Muscle layer of colon (tissue), 2 donors: Measurements from ENCODE around the gene PRSS3.
A peak's percentile ranks its signal among the peaks of the same experiment; 100 is the strongest.
"Not testable (repeated sequence)": the region's sequence is repeated elsewhere in the genome, so short reads cannot be mapped to it uniquely, and the experiment has no call there.

Experiments
- H3K27ac ChIP-seq: one replicate; pipeline ENCODE4 v1.7.0; 2013; ENCODE audit warnings: low read depth, mild to moderate bottlenecking, low read length, moderate library complexity
- H3K27me3 ChIP-seq, 2 donors: one replicate each; pipeline ENCODE4 v1.7.0; 2013; ENCODE audit warnings: low read length in 2 of 2, mild to moderate bottlenecking in 2 of 2; ENCODE audit not compliant: insufficient read depth in 2 of 2, control insufficient read depth in 1 of 2
- H3K36me3 ChIP-seq: one replicate; pipeline ENCODE4 v1.7.0; 2013; ENCODE audit warnings: mild to moderate bottlenecking, low read length; ENCODE audit not compliant: insufficient read depth
- H3K4me1 ChIP-seq: one replicate; pipeline ENCODE4 v1.7.0; 2013; ENCODE audit warnings: mild to moderate bottlenecking, low read length; ENCODE audit not compliant: insufficient read depth
- H3K4me3 ChIP-seq, 2 donors: one replicate each; pipeline ENCODE4 v1.7.0; 2013; ENCODE audit warnings: low read length in 2 of 2, low read depth in 1 of 2, mild to moderate bottlenecking in 1 of 2, moderate library complexity in 1 of 2
- H3K9ac ChIP-seq: one replicate; pipeline ENCODE4 v1.7.0; 2013; ENCODE audit warnings: low read length
- H3K9me3 ChIP-seq: one replicate; pipeline ENCODE4 v1.7.0; 2013; ENCODE audit warnings: mild to moderate bottlenecking, low read length
- donor health status: abdominal sarcoma.
- donor health status: Adenocarcinoma of cecum.

The PRSS3 gene

DNA sequence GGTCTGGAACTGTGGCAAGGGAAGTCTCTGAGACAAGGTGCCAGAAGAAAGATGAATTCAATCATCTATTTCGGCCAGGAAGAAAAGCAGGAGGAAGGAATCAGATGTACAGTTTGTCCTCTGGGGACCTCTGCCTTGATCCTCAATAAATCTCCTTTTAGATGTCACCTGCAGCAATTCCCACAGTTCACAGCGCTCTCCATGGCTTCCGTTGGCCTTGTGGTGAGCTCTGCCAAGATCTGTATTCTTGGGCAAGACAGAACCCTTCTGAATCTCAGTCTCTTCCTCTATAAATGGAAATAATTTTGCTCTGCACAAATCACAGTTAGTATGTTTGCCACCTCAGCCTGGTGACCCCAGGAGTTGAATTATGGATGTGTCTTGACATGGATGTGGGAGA is 8.8 kb downstream of the PRSS3 start:
- not testable (repeated sequence) for H3K9me3 ChIP-seq, H3K27me3 ChIP-seq, H3K9ac ChIP-seq, H3K4me1 ChIP-seq, H3K4me3 ChIP-seq, H3K27ac ChIP-seq, H3K36me3 ChIP-seq

DNA sequence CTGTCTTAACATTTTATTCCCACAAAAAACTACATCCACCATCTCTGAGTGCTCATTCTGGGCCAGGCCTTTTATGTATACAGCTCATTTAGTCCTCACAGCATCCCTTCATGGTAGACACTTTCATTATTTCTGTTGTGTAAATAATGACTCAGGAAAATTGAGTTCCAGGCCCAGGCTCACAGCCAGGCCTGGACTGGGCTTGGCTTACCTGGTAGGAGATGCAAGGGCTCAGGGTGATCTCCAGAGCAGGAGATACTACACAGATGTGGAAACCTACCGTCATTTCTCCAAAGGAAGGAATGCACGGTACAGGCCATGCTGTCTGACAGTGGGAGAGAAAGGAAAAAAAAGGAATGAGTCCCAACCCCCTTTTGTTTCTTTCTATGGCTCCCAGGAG is 11.8 kb downstream of the PRSS3 start:
- not testable (repeated sequence) for H3K4me1 ChIP-seq, H3K9me3 ChIP-seq, H3K9ac ChIP-seq, H3K27me3 ChIP-seq, H3K27ac ChIP-seq, H3K36me3 ChIP-seq, H3K4me3 ChIP-seq

DNA sequence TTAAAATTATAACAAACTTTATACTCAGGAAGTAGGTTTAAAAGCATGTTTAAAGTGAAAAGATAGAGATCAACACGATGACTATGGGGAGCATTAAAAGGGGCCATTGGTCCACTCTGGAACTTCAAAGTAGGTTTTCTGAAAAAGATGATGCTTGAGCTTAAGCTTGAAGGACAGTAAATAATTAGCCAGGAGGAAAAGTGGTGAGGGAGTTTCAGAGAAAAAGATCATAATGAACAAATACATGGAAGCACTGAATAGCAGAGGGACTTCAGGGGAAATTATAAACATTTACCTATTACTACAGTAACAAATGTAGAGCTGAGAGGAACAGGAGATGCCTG is 13.6 kb downstream of the PRSS3 start:
- not testable (repeated sequence) for H3K4me3 ChIP-seq, H3K27ac ChIP-seq, H3K27me3 ChIP-seq, H3K4me1 ChIP-seq, H3K9me3 ChIP-seq, H3K9ac ChIP-seq, H3K36me3 ChIP-seq

DNA sequence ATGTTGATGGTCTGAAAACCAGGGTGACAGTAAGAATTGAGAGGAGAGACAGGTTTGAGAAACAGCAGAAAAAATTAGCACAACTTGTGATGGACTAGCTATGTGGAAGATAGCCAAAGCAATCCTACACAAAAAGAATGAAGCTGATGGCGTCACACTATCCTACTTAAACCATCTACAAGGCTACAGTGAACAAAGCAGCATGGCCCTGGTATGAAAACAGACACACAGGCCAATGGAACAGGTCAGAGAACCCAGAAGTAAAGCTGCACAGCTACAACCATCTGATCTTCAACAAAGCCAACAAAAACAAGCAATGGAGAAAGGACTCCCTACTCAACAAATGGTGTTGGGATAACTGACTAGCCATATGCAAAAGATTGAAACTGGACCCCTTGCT is 14.1 kb downstream of the PRSS3 start:
- no peaks in the 10 kb centered on the region for H3K36me3 ChIP-seq
- no peak overlapping the region for H3K9ac ChIP-seq
- peaks cover 13% of the 10 kb centered on the region for H3K4me1 ChIP-seq
- no peak overlapping the region for H3K4me3 ChIP-seq
- no peak overlapping the region for H3K27ac ChIP-seq
- H3K27me3 ChIP-seq = no peaks in the 10 kb centered on the region
- no peaks in the 10 kb centered on the region for H3K9me3 ChIP-seq

DNA sequence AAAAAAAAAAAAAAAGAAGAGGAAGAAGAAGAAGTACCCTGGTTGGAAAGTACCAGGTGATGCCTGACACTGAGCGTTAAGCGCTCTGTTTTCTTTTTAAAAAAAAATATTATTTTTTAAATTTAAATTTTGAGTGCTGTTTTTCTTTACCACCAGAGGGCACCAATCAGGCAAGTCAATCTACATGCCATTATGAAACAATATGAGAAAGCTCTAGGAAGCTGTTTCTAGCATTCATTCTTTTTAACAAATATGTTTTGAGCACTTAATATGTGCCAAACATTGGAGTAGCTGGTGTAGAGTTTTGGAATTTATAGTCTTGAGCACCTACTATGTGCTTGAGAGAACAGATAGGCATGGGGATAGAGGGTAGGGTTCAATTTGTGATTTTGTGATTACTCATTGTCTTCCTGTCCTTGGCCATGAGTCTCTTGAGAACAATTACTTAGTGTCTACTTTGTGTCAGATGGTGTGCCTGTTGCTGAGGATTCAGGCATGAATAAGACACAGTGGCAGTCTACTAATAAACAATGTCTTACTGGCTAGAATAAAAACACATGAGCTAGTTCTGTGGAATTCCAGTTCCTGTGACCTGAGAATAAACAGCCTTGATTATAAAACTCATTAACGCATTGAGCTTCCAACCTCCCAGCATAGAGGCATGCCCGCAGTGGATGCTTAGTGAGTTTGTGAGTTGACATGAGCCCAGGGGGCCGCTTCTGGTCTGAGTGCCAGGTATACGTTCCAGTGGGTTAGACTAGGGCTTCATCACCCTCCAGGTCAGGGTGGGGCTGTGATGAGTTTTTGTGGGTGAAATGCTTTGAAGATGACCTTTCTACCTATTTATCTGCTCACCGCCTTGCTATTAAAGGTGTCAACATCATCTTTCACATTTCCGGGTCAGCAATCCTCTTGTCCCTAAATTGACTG is 18.6 kb downstream of the PRSS3 start:
- Histone ChIP-seq H3K9me3 (no peaks in the 10 kb centered on the region), H3K27me3 (no peaks in the 10 kb centered on the region), H3K9ac (no peak overlapping the region)

DNA sequence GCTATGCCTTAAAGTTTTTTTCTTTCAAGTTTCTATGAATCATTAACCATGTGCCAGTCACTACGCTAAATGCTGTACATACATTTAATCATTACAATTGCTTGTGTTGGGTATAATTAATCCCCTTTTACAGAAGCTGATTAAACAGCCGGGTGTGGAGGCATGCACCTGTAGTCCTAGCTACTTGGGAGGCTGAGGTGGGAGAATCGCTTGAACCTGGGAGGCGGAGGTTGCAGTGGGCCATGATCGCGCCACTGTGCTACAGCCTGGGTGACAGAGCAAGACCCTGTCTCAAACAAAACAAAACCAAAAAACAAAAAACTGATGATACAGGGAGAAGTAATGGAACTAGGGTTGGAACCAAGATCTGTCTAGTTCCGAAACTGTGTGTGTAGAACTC is 20.4 kb downstream of the PRSS3 start:
- H3K36me3 ChIP-seq = no peaks in the 10 kb centered on the region
- H3K27ac ChIP-seq = peak overlapping the region; percentile 97
- H3K9ac ChIP-seq = no peak overlapping the region
- H3K27me3 ChIP-seq = no peaks in the 10 kb centered on the region
- H3K9me3 ChIP-seq = no peaks in the 10 kb centered on the region
- H3K4me1 ChIP-seq = peaks cover 30% of the 10 kb centered on the region
- no peak overlapping the region for H3K4me3 ChIP-seq

More for the DNA sequence above, 18.6 kb downstream of the PRSS3 start:
- Histone ChIP-seq H3K4me1 (peaks cover 18% of the 10 kb centered on the region), H3K4me3 (no peak overlapping the region), H3K27ac (no peak overlapping the region), H3K36me3 (no peaks in the 10 kb centered on the region)

DNA sequence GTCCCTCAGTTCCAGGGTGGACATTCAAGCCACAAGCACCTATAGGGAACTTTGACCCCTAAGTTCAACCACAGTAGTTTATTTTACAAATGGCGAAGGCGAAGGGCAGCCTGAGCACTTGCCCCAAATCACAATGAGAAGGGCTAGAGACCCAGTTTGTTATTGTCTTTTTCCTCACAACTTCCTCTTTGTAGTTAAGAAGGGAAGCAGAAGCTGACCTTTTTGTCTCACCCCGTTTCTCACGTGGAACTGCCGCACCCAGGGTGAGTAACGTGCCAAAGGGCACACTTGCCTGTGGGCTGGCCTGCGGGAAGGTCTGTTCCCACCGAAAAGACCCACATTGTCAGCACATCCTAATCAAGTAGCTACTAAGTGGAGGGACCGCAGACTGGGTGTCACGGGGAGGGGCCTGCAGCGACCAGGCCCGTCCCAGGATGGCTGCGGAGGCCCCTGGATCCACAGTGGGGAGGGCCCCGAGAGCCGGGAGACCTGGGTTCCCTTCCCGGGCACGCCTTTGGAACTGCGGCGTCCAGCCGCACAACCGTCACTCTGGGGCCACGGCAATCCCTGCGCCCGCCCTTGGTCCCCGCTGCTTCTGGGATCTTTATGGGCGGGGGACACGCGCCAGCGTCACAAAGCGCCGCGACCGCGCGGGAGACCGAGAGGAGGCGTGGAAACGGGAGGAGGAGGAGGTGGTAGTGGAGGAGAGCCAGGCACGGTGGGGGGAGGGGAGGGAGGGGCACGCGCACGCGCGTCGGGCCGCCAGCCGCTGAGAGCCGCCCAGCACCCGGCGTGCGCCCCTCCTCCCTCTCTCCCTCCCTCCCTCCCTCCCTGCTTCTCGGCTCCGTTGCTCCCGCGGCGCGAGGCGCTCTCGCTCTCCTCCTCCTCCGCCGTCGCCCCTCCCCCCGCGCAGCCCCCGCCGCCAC is 21.2 kb downstream of the PRSS3 start, which contains the start of gene UBE2R2:
Gene UBE2R2 (plus strand): TSS at position 834 of the 926 bp plus-strand sequence. CDS start 598 bp downstream, outside the sequence.
- H3K4me3 ChIP-seq = peak within 1 kb of the TSS; percentile 86 to 88
- peak within 1 kb of the TSS; percentile 97 for H3K27ac ChIP-seq
- H3K9ac ChIP-seq = peak within 1 kb of the TSS; percentile 93
- H3K4me1 ChIP-seq = peaks cover 36% of the 10 kb centered on the region
- no peaks in the 10 kb centered on the region for H3K36me3 ChIP-seq
- H3K9me3 ChIP-seq = no peaks in the 10 kb centered on the region
- H3K27me3 ChIP-seq = no peaks in the 10 kb centered on the region

DNA sequence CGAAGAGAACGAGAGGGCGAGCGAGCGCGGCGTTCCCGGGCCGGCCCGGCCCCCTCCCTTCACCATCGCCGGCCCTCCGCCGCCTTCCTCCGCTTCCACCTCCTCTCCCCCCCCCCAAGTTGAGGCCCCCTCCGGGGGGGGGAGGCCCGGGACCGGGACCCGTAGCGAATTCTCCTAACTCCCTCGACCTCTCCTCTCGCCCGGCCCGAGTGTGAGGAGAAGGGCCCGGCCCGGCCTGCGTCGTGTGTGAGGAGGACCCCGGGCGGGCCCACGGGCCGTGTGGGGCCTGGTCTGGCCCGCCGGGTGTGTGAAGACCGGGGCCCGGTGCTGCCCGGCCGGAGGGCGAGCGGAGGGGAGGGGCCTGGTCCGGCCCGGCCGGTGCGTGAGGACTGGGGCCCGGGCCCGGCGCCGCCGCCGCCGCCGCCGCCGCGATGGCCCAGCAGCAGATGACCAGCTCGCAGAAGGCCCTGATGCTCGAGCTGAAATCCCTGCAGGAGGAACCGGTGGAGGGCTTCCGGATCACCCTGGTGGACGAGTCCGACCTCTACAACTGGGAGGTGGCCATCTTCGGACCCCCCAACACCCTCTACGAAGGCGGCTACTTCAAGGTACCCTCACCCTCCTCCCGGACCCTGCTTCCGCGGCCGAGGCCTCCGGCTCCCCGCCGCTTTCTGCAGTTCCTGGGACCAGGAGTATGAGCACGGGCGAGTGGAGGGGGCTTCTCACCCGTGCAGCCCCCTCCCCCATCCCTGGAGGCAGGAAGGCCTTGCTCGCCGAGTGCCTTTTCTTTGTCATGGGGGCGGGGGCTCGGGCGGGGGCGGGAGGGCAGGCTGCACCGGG is 22.2 kb downstream of the PRSS3 start:
- no peaks in the 10 kb centered on the region for H3K27me3 ChIP-seq
- H3K4me3 ChIP-seq = peak overlapping the region; percentile 86 to 88
- H3K36me3 ChIP-seq = no peaks in the 10 kb centered on the region
- peak overlapping the region; percentile 97 for H3K27ac ChIP-seq
- no peaks in the 10 kb centered on the region for H3K9me3 ChIP-seq
- H3K9ac ChIP-seq = peak overlapping the region; percentile 78
- H3K4me1 ChIP-seq = peaks cover 36% of the 10 kb centered on the region

DNA sequence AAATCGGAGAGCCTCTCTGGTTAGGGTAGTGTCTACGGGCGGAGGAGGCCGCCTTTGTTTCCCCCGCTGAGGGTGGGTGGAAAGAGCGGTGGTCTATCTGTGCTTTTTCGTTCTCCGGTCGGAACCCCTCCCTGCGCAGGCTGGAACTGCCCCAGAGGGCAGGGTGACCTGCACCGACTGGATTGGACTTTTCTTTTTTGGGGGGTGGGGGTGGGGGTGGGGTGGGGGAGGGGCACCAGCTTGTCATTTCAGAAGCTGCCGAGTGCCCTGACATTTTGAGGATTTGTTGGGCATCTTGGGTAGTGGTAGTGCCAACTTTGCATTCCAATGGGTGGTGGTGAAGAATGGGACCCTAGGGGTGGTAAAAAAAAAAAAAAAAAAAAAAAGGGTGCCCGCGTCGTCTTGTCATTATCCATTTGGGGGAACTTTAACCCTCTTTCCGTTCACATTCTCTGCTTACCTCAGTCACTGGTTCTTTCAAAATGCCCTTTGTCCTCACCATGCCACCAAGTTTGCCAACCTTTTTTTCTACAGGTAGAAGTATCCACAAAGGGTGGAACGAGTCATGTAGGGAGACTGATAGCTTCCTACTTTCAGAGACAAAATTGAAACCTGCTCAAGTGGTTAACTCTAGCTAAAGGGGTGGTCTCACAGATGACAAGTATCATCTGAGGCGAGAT is 22.9 kb downstream of the PRSS3 start:
- Histone ChIP-seq H3K9ac (peak overlapping the region; percentile 86), H3K36me3 (no peaks in the 10 kb centered on the region), H3K27ac (peak overlapping the region; percentile 97), H3K9me3 (no peaks in the 10 kb centered on the region), H3K4me3 (peak overlapping the region; percentile 65 to 88), H3K27me3 (no peaks in the 10 kb centered on the region), H3K4me1 (peaks cover 36% of the 10 kb centered on the region)

DNA sequence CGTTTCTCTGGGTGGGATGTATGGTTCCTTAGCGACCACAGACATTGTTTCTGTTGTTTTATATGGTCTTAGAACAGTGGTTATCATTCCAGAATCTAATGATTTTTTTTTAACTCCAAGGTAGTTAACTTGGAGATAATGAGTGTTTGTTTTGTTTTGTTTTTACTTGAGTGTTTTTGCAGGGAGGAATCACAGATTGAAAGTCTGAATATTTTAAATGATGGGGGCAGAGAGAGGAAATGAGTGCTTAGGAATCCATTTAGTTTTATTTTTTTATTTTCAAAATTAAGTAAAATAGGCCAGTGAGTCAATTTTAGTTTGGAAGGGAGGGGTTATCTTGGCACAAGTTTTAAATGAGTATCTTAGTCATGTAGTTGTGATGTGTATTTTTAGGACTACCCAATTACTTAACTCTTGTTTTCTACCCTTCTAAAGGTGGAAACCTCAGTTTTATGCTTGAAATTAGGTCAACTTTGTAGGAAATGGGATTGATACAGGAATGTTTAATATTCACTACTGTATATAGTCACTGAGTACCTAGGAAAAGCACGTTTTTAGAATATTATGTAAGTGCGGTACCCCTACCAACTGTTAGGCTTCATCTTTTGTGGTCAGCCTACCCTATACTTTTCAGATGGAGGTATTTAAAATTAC is 23.6 kb downstream of the PRSS3 start:
- Histone ChIP-seq H3K4me1 (peaks cover 37% of the 10 kb centered on the region), H3K27ac (peak overlapping the region; percentile 97), H3K27me3 (no peaks in the 10 kb centered on the region), H3K36me3 (no peaks in the 10 kb centered on the region), H3K4me3 (peak overlapping the region; percentile 50 to 65), H3K9ac (peak overlapping the region; percentile 86), H3K9me3 (no peaks in the 10 kb centered on the region)
